Stimulated activated CD4-positive, alpha-beta T cell treated with anti-CD3 and anti-CD28 coated beads, Interleukin-12 subunit alpha, Interleukin-12 subunit beta, amount 100 ng/mL, for 4 hours (primary cell): Measurements from ENCODE around the gene METAP2.
"Not testable (repeated sequence)": the region's sequence is repeated elsewhere in the genome, so short reads cannot be mapped to it uniquely, and the experiment has no call there.

Experiments used
- DNase-seq: peaks from one replicate; pipeline ENCODE4 v3.0.0-alpha.2; 2020

METAP2 gene

DNA sequence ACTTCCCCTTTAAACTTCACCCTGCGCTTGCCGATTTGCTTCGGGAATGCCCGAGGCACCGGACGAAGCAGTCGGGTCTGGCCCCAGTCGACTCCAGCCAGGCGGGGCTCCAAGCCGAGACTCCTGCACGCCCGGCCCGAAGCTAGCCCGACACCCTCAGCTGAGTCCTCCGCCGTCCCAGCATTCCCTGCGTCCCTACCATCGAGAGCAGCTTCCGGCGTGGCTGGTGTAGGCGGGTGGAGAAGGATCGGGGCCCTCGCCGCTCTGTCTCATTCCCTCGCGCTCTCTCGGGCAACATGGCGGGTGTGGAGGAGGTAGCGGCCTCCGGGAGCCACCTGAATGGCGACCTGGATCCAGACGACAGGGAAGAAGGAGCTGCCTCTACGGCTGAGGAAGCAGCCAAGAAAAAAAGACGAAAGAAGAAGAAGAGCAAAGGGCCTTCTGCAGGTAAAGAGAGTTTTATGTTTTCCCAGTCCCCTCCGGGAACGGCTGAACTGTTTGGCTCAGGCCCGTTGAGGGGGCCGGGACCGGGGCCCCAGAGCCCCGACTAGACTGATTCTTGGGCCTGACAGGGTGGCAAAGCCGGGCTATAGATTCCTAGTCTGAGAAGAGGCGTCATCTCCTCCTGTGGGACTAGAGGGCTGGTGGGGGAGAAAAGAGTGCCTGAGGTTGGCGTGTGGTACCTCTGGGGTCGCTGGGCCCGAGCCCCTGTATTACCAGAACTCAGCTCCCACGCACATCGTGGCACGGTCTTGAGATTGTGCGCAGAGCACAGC is at the start of gene METAP2:
Gene METAP2 (plus strand): TSS at position 269 of the 776 bp plus-strand sequence. CDS start 28 bp downstream, at position 297.
- peak; percentile 91 for DNase-seq

DNA sequence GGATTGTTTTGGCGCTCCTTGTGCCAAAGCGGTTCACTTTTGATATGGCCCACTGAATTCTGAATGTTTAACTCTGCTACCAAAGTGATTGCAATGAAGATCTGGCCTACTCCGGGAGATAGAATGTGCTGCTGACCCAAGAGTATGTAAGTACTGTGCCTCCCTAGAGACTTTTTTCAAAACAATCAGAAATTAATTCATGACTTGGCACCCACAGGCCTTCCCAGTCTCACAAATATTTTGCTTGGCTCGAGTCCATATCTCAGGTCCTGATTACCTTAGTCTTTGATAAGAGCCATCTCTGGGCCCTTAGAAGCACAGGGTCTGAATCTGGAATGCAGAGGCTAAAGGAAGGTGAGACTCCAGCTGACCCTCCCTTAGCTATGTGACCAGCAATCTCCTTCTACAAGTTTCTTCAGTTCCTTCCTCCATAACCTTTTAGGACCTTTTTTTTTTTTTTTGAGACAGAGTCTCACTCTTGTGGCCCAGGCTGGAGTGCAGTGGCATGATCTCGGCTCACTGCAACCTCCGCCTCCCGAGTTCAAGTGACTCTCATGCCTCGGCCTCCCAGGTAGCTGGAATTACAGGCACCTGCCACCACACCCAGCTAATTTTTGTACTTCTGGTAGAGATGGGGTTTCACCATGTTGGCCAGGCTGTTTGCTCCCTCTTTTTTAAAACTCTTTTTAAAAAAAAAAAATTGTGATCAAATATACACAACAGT is 49.5 kb upstream of the METAP2 start:
- no peak for DNase-seq

DNA sequence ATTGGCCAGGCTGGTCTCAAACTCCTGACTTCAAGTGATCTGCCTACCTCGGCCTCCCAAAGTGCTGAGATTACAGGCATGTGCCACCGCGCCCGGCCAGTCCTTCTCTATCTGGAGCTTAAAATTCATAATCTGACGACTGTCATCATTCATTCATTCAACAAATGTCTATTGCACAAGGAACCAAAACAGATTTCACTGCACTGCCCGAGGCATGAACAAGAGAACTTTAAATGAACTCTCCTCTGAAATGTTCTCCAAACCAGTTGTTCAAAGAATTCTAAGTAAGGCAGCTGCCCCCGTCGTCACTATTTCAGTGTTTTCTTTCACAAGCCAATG is 44.8 kb upstream of the METAP2 start:
- no peak for DNase-seq

DNA sequence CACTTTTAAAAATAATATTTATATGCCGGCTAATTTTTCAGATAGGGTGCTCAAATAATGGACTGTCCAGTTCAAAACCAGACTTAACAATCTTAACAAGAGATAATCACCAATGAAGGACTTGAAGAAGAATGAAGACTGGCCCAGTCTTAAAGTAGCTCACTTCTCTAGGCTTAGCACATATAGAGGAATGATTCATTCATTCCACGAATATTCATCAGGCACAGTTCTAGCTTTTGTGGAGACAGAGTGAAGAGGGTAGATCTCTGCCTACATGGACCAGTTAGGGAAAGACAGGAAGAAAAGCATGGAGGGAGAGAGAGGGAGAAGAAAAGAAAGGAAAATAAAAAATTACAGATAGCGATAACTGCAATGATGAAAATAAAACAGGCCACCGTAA is 42.8 kb upstream of the METAP2 start:
- no peak for DNase-seq

DNA sequence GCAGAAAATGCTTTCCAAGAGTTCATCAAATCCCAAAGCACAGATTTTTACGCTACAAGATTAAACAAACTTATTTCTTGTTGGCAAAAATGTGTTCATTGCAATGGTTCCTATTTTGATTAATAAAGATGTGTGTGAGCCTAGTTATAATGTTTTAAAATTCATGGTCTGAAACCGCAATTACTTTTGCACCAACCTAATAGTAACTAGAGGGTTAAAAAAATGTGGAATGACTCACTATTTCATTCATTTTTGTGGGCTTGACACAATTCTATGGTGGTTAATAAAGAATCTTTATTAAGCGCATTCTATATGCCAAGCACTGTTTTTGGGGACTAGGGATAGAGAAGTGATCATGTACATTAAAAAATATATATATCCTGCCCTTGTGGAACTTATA is 38.6 kb upstream of the METAP2 start:
- DNase-seq, result no peak

DNA sequence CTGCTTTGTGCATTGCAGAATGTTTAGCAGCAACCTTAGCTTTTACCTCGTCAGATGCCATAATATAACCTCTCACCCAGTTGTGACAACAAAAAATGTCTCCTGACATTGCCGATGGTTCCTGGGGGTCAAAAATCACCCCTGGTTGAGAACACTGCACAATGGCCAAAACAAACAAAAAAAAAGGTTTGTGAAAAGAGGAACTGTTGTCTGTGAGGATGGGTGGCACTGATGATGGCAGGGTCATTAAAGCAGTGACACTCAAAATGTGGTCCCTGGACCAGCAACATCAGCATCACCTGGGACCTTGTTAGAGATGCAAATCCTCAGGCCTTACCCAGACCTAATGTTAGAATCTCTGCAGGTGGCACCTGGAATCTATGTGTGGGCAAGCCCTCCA is 36.4 kb upstream of the METAP2 start:
- DNase-seq, result no peak

DNA sequence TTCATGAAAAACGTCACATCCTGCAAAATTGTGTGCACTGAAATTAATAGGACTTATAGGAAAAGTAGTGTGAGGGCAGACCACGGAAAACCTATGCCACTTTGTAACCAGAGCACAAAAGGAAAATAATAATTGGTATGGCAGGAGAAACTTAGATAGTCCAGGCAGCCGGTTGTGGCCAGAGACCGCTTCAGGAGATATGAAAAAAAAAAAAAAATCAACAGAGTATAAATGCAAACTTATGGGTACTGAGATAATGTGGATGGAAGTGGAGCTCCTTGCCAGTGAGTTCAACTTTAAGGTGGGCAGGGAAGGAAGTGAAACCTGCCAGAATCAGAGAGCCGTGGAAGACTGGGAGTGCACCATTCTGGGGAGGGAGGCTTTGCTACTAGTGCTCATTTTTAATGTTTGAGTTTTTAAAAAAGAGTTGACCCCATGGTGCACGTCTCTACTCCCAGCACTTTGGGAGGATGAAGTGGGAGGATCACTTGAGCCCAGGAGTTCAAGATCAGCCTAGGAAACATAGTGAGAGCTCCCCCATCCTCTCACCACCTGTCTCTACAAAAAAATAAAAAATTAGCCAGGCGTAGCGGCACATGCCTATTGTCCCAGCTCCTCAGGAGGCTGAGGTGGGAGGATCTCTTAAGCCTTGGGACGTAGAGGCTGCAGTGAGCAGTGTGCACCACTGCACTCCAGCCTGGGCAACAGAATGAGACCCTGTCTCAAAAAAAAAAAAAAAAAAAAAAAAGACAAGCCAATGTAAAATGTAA is 34.3 kb upstream of the METAP2 start:
- DNase-seq, result no peak

DNA sequence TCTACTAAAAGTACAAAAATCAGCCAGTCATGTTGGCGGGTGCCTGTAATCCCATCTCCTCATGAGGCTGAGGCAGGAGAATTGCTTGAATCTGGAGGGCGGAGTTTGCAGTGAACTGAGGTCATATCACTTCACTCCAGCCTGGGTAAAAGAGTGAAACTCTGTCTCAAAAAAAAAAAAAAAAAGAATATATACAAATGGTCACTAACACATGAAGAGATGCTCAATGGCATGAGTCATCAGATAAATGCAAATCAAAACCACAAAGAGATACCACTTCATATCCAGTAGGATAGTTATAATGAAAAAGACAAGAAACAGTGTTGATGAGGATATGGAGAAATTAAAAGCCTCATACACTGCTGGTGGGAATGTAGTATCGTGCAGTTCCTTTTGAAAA is 33.6 kb upstream of the METAP2 start:
- DNase-seq, result no peak

DNA sequence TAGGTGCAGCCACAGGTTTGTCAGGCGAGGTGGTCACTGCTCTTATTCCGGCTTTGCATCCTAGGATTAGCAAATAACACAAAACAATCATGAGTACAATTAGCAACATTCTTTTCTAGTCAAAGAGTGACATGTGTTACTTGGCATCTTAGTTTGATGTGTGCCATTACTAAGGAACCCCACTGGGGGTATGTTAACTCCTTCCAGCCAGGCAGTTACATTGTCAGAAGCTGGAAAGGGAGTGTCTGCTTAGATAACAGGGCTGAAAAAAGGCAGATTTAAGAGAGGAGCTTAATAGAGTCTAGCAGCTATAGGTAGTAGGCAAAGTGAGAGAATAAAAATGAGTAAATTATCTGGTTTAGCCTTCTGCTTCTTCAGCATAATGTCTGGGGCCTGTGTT is 30.5 kb upstream of the METAP2 start:
- no peak for DNase-seq

DNA sequence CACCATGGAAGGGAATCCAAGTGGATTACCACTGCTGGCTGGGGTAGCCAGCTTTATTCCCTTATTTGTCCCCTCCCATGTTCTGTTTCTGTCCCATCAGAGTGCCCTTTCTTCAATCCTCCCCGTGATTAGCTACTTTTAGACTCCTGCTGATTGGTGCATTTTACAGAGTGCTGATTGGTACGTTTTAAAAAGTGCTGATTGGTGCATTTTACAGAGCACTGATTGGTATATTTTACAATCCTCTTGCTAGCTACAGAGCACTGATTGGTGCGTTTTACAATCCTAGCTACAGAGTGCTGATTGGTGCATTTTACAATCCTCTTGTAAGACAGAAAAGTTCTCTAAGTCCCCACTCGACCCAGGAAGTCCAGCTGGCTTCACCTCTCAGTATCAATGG is 28.9 kb upstream of the METAP2 start:
- DNase-seq, result not testable (repeated sequence)

DNA sequence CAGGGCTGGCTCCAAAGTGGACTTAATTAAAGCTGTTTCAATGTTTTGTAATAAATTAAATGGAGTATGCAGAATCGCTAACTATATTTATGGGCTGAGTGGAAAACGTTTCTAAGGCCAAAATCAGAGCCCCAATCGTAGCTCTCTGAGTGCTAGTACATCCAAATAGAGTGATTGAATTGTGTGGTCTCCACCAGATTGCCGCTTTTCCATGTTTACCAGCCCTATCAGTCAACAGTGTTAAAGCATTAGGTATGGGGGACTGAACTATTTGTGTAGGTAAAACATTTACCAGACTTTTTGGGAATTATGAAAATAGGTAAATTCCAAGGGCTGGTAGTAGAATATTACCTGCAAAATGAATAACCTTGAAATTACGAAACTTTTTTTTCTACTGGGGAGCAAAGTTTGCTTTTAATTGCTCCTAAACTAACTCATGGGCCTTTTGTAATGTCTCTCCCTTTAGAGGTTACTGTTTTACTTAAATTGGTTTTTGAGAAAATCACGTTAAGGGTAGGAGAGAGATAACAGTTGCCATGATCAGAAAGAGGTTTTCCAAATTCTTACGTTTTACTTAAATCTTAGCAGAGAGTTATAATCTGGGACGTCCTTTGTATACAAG is 28.0 kb upstream of the METAP2 start:
- no peak for DNase-seq

DNA sequence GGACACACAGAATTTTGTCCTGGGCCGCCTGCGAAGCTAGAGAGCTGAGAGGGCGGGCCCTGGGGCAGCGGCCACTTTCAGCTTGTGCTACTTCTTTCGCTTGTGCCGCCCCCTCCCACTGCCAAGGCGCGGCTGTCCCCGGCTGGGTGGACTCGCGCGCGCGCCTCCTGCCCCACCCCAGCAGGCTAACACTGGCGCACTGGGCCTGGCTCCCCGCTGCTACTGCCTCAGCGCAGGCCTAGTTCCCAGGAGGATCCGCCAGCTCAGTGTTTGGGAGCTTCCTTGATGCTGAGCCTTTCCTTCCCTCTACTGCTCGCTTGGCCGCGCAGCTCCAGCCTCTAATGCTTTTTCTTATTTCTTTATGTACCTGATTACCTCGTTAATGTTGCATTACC is 27.4 kb upstream of the METAP2 start:
- DNase-seq, result no peak

DNA sequence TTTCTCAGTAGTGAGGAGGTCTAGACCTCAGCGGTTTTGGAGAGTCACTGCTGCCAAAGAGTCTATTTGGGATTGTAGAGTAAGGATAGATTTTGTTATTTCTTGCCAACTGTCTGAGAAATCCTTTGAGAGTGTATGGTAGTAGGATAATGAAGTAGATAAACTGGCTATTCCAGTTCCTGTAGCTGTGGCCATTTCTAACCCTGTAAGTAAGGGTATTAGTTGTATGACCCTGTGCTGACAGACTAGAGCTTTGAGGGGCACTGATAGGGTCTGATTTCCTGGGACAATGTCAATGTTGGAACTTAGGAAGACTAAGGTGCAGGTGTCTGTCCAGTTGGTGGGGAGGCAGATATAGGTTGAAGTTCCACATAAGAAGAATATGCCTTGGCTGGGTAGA is 24.3 kb upstream of the METAP2 start:
- not testable (repeated sequence) for DNase-seq

DNA sequence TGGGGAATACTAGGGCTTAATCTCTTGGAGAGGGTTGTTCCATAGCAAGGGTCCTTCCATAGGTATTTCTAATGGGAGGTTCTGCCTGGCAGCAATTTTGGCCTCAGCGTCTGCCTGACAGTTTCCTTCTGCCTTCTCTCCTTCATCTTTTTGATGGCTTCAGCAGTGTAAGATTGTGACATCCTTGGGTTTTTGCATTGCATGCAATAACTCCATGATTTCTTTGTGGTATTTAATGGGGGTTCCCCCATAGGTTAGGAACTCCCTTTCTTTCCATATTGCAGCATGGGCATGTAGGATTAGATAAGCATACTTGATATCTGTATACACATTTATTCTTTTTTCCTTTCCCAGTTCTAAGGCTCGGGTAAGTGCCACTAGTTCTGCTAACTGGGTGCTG is 21.5 kb upstream of the METAP2 start:
- DNase-seq, result not testable (repeated sequence)

DNA sequence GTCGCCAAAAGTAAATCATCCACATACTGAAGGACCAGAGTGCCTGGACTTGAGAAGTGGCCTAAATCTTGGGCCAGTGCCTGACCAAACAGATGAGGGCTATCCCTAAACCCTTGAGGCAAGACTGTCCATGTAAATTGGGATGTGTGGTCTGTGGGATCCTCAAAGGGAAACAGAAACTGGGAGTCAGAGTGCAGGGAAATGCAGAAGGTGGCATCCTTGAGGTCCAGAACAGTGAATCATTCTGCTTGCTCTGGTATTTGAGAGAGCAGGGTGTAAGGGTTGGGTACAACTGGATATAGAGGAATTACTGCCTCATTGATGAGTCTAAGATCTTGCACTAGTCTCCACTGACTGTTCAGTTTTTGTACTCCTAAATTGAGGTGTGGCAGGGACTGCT is 20.1 kb upstream of the METAP2 start:
- DNase-seq, result not testable (repeated sequence)

DNA sequence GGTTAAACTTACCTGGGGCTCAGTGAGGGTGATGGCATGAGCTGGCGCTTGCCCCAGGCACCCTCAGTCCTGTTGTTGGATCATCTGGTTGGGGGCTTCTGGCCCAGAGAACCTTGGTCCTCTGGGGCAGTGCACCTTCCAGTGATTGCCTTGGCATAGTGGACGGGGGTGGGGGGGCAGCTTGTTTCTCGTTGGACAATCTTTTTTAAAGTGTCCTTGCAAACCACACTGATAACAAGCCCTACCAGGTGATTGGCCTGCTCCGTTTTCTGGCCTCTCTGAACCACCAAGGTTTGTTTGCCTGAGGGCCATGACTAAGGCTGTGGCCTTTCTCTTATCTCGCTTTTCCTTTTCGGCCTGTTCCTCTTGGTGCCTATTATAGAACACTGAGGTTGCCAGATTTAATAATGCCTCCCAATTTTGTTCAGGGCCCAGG is 19.2 kb upstream of the METAP2 start:
- not testable (repeated sequence) for DNase-seq

DNA sequence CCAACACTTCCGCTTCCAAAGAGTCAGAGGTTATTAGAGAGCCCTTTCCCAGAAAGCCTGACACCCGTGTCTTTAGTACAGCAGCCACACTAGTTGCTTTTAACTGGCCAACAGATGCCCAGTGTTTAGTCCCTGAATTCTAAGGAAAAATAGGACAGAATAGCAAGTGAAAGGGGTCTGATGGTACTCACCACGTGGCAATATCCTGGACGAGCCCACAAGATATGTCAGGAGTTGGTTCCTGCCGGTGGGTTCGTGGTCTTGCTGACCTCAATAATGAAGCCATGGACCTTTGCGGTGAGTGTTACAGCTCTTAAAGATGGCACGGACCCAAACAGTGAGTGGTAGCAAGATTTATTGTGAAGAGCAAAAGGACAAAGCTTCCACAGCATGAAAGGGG is 16.3 kb upstream of the METAP2 start:
- not testable (repeated sequence) for DNase-seq

DNA sequence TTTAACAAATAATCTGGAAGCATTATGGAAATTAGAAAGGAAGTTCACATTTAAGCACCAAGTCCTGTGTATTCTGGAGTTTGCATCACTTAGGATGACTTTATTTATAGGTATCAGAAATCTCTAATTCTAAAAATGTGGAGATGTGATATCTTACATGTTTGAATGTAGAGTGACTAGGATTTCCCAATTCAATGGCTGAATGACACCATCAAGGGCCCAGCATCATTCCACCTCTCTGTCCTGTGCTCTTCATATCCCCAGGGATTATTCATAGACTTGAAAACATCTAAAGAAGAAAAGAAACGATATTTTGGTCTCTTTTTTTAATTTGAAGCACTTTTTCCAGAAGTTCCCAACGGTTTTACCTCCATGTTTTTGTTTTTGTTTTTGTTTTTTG is 15.2 kb upstream of the METAP2 start:
- no peak for DNase-seq

DNA sequence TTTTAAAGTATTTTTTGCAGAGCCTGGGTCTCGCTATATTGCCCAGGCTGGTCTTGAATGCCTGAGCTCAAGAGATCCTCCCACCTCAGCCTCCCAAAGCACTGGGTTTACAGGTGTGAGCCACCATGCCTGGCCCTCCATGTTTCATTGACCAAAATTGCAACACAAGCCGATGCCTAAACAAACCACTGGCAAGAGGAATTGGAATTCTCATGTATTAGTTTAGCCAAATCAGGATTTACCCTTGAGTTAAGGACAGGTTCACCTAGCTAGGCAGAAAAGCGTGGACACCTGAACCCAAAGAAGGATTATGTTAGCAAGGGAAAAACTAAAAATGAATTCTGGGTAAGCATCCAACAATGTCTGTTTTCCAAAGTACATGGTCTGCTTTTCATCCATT is 14.6 kb upstream of the METAP2 start:
- no peak for DNase-seq

DNA sequence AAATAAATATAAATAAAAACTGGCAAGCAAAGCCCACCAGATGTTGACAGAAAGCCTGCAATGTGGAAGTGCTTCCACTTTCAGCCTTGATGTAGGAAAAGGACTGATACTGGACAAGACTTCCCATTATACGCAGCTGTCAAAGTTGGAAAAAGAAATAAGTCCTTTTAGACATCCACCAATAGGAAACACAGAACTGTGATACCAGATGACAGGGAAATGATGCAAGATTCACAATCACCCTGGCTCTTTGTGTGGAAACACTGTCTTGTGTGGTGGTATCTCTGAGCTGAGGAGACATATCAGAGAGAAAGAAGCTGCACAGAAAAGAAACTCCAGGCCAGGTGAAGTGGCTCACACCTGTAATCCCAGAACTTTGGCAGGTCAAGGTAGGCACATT is 13.8 kb upstream of the METAP2 start:
- DNase-seq, result no peak

DNA sequence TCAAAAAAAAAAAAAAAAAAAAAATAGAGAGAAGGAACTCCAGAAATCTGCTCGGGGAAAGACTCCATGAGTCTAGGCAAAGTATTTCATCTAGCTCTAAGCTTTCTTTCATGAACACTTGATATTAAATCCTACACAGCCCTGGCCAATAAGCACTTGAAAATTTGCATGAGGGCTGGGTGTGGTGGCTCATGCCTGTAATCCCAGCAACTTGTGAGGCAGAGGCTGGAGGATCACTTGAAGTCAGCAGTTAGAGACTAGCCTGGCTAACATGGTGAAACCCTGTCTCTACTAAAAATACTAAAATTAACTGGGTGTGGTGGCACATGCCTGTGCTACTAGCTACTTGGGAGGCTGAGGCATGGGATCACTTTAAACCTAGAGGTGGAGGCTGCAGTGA is 13.1 kb upstream of the METAP2 start:
- no peak for DNase-seq

DNA sequence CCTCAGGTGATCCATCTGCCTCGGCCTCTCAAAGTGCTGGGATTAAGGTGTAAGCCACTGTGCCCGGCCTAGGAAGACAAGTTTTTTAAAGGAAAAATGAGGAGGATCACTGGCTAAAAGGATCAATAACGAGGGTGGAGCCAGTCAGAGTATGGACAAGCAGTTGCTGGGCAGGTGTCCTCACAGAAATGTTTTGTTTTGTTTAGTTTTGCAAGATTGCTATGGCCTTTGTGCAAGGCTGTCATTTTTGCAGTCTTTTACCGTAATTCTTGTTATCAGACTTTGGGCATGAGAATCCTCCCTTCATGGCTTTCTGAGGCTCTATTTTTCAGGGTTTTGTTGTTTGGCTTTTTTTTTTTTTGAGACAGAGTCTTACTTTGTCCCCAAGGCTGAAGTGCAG is 11.9 kb upstream of the METAP2 start:
- no peak for DNase-seq

DNA sequence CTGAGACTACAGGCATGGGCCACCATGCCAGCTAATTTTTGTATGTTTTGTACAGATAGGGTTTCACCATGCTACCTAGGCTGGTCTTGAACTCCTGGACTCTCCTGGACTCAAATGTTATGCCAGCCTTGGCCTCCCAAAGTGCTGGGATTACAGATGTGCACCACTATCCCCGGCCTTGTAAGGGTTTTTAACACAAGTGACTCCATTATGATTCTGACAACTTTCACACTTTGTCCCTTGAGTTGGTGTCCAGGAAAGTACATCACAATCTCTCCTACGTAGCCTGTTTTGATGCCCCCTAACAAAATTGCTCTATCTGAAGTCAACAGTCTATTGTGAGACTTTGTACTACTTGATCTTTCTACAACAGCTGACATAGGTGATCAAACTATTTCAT is 11.4 kb upstream of the METAP2 start:
- DNase-seq, result no peak
